ENCODE results near the gene SYT8. TPM values are rescaled to one million over a fixed set of nuclear protein-coding genes. Genes with fewer than 3 reads are reported as not detected.

Gene SYT8
- total RNA-seq, 1 donor from 2014 or later, result not detected

DNA sequence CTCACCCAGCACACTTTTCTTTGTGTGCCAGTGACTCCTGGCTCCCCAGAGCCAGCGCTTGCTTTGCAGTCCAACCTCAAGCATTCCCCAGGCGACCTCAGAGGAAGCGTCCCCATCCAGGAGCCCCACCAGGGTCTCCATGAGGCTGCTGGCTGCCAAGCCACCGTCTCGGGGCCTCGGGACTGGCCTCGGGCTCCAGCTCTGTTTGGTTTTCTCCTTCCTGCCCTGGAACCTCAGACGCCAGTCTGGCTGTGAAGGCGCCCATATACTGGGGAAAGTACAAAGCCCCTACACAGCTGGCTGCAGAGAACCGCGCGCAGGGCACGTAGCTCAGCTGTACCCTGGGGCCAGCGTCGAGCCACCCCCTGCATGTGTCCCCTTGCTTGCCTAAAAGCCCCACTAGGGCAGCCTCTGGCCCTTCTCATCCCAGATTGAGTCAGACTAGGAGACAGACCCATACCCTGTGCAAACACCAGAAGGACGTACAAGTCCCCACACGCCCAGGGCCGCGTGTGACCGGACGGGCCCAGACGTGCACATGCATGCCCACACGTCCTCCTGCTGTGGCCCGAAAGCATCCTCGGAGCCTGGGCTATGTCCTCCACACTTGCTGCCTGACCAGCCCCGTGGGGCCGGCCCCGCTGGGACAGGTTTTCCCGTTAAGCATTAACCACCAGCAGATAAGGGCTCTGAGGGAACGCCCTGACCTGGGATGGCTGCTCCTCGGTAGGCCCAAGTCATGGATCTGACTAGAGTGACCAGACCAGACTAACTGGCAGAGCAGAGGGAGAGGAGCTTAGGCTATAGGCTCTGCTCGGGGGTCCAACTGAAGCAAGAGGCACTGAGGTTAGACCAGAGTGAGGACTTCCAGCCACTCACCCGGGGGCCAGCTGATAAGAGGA is 4.2 kb upstream of the SYT8 start:
- intact Hi-C loops (cut with micrococcal nuclease), result no loop called here

DNA sequence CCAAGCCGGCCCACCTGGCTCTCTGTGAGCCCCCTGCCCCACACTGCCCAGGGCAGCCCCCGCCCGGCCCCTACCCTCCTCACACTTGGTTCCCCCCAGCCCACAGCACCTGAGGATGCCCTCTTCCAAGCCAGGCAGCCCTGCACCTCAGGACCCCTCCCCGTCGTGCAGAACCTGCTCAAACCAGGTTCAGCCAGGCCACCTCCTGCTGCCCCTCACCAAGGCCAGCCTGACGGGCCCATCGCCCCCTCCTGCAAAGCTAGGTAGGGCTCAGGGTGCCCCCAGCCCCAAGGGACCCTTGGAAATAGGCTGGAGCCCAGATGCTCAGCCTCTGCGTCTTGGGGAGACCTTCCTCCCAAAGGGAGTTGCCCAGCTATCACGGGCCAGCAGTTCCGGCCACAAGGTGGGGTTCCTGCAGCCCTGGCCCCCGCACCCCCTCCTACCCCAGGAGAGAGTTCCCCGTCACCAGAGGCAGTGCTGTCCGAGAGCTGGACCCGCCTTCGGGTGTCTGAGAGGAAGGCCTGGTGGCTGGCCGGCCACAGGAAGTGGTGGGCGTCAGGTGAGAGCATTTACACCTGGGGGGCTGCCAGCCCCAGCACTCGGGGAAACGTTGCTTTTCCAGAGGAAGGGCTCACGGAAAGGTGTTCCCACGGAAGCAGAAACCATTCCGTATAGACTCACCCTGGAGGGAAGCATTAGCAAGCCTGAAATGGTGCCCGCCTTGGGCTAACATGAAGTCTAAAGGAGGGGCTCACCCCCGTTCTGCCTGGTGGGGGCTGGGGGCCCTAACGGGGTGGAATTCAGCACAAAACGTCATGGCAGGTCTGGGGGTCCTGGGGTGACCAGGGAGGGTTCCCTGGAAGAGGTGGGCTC is 3.2 kb upstream of the SYT8 start:
- Mint-ChIP-seq H3K27ac (no peak overlapping the region), H3K4me1 (ENCODE audit: low read depth) (no peaks in the 10 kb centered on the region), H3K36me3 (ENCODE audit: low read depth) (no peaks in the 10 kb centered on the region), H3K9me3 (no peaks in the 10 kb centered on the region), H3K4me3 (no peak overlapping the region), H3K27me3 (ENCODE audit: insufficient read depth) (peaks cover 2% of the 10 kb centered on the region)
- intact Hi-C loops (cut with micrococcal nuclease), result loop anchor here (1.0 kb wide), 2 partner anchors 137 to 179 kb away; no protein-coding TSS in a partner anchor
- no peak for DNase-seq (ENCODE audit: low spot score)

More for the DNA sequence above, 4.2 kb upstream of the SYT8 start:
- no peaks in the 10 kb centered on the region for H3K36me3 Mint-ChIP-seq (ENCODE audit: low read depth)
- no peak overlapping the region for H3K27ac Mint-ChIP-seq
- no peak for DNase-seq (ENCODE audit: low spot score)
- peaks cover 2% of the 10 kb centered on the region for H3K27me3 Mint-ChIP-seq (ENCODE audit: insufficient read depth)
- H3K9me3 Mint-ChIP-seq, result no peaks in the 10 kb centered on the region
- H3K4me1 Mint-ChIP-seq (ENCODE audit: low read depth), result no peaks in the 10 kb centered on the region
- no peak overlapping the region for H3K4me3 Mint-ChIP-seq

DNA sequence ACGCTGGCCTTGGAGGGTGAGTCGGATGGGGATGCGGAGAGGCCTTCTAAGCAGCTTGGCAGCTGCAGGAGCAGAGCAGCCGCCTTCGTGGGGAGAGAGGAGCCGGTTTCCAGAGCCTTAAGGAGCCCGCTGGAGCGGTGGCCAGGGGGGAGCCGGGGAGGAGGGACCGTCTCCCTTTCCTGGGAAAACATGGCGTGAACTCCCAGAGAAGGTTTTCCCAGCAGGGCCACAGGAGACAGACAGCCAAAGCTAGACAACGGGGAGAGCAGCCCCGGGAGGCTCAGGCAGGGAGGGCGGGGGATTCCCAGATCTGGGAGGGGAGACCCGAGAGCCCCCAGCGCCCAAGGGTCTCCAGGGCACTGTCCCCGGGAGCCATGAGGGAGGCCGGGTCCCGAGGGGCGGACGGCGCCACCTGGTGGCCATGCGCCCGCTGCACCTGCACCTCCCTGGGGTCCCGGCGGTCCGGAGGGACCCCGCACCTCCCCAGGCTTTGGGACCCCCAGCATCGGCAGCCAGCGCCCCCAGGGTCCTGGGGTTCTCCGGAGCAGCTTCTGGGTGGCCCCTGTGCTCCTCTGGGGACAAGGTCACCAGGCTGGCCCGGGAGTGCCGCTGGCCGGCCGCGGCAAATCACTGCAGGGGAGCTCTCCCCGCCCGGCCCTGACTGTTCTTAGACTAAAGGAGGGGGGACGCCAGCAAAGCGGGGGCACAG is 2.4 kb upstream of the SYT8 start:
- intact Hi-C loops (cut with micrococcal nuclease), result loop anchor here (1.0 kb wide), 2 partner anchors 138 to 180 kb away; no protein-coding TSS in a partner anchor
- Mint-ChIP-seq H3K4me3 (no peak overlapping the region), H3K27me3 (ENCODE audit: insufficient read depth) (peaks cover 2% of the 10 kb centered on the region), H3K27ac (no peak overlapping the region), H3K36me3 (ENCODE audit: low read depth) (no peaks in the 10 kb centered on the region), H3K9me3 (no peaks in the 10 kb centered on the region), H3K4me1 (ENCODE audit: low read depth) (no peaks in the 10 kb centered on the region)
- peak; percentile 51 for DNase-seq (ENCODE audit: low spot score)

DNA sequence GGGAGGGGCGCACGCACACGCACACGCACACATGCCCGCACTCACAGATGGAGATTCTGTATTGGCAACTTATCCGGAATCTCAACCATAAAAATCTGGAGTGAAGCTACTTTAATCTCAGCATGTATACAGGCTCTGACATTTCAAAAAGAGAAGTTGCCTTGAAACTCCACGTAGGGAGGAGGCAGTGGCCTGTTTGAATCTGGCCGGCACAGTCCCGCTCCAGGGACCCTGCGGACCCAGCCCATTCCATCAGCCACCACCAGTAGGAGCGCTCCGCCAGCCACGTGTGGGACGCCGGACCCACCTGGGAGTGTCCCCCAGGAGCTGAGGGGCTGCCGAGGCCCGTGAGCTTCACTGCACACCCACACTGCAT is 1.9 kb upstream of the SYT8 start:
- no peaks in the 10 kb centered on the region for H3K36me3 Mint-ChIP-seq (ENCODE audit: low read depth)
- intact Hi-C loops (cut with micrococcal nuclease), result loop anchor here (1.0 kb wide), 2 partner anchors 139 to 181 kb away; no protein-coding TSS in a partner anchor
- DNase-seq (ENCODE audit: low spot score), result no peak
- H3K4me1 Mint-ChIP-seq (ENCODE audit: low read depth), result no peaks in the 10 kb centered on the region
- H3K9me3 Mint-ChIP-seq, result no peaks in the 10 kb centered on the region
- no peak overlapping the region for H3K4me3 Mint-ChIP-seq
- no peak overlapping the region for H3K27ac Mint-ChIP-seq
- peaks cover 2% of the 10 kb centered on the region for H3K27me3 Mint-ChIP-seq (ENCODE audit: insufficient read depth)

DNA sequence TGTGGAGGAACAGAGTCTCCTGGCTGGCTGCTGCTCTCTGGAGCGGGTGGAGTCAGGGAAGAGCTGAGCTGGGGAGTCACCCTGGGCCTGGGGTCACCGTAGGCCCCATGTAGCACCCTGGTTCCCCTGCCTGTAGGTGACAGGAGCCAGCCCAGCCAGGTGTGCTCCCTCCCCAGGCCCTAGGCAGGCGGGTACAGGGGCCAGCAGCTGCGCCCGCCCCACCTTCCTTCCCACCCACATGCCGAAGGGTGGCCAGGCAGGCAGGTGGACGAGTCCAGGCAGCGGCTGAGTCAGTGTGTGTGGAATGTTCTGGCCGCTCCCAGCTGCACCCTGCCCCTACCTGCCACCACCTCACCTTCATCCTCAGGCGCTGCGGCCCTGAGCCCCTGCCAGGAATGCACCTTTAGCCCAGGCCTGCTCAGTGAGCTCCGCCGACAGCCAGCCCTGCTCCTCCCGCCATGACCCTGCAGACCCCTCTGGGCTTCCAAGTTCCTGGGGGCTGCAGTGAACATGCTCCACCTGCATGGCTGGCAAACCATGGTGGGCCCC is 654 bp upstream of the SYT8 start:
- no peak overlapping the region for H3K27ac Mint-ChIP-seq
- no peaks in the 10 kb centered on the region for H3K36me3 Mint-ChIP-seq (ENCODE audit: low read depth)
- intact Hi-C loops (cut with micrococcal nuclease), result no loop called here
- no peak for DNase-seq (ENCODE audit: low spot score)
- H3K4me1 Mint-ChIP-seq (ENCODE audit: low read depth), result no peaks in the 10 kb centered on the region
- H3K4me3 Mint-ChIP-seq, result no peak overlapping the region
- H3K27me3 Mint-ChIP-seq (ENCODE audit: insufficient read depth), result peaks cover 2% of the 10 kb centered on the region
- no peaks in the 10 kb centered on the region for H3K9me3 Mint-ChIP-seq

DNA sequence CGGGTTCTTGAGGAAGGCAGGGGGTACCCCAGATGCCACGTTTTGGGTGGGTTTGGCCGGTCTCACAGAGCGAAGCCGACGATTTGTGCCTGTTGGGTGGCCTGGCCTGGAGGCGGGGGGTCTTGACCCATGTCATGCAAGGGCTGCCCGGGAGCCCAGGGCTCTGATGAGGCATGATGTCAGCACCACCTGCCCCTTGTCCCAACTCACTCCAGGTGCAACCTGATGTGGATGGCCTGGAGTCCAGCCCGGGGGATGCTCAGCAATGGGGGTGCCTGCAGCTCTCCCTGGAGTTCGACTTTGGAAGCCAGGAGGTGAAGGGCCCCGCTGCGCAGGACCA is 851 bp downstream of the SYT8 start:
- Mint-ChIP-seq H3K4me3 (no peak overlapping the region), H3K9me3 (no peaks in the 10 kb centered on the region), H3K27ac (no peak overlapping the region), H3K4me1 (ENCODE audit: low read depth) (no peaks in the 10 kb centered on the region), H3K36me3 (ENCODE audit: low read depth) (no peaks in the 10 kb centered on the region), H3K27me3 (ENCODE audit: insufficient read depth) (peaks cover 2% of the 10 kb centered on the region)
- intact Hi-C loops (cut with micrococcal nuclease), result no loop called here
- no peak for DNase-seq (ENCODE audit: low spot score)

DNA sequence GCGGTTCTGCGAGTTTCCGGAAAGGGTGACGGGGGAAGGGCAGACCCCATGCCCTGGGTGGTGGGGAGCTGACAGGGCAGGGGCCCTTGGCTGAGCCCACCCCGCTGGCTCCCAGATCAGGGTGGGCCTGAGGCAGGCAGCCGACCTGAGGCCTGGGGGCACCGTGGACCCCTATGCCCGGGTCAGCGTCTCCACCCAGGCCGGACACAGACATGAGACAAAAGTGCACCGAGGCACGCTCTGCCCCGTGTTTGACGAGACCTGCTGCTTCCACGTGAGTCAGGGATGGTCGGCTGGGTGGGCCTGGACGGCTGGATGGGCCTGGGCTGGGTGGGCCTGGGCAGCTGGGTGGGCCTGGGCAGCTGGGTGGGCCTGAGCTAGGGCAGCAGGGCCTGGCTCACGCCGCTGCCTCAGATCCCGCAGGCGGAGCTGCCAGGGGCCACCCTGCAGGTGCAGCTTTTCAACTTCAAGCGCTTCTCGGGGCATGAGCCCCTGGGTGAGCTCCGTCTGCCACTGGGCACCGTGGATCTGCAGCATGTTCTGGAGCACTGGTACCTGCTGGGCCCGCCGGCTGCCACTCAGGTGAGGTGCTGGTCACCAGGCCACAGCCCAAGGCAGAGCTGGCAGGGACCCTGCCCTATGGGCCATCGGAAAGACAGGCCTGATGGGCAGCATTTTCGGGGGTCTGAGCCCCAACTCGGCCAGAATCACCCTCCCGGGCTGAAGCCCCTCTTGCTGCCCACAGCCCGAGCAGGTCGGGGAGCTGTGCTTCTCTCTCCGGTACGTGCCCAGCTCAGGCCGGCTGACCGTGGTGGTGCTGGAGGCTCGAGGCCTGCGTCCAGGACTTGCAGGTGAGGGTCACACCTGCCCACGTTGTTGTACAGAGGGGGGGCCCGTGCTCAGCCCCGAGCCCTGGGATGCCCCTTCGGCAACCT is 1.5 kb downstream of the SYT8 start:
- H3K4me3 Mint-ChIP-seq, result no peak overlapping the region
- no peak for DNase-seq (ENCODE audit: low spot score)
- no peaks in the 10 kb centered on the region for H3K9me3 Mint-ChIP-seq
- H3K4me1 Mint-ChIP-seq (ENCODE audit: low read depth), result no peaks in the 10 kb centered on the region
- H3K27ac Mint-ChIP-seq, result no peak overlapping the region
- intact Hi-C loops (cut with micrococcal nuclease), result no loop called here
- peaks cover 2% of the 10 kb centered on the region for H3K27me3 Mint-ChIP-seq (ENCODE audit: insufficient read depth)
- H3K36me3 Mint-ChIP-seq (ENCODE audit: low read depth), result no peaks in the 10 kb centered on the region

DNA sequence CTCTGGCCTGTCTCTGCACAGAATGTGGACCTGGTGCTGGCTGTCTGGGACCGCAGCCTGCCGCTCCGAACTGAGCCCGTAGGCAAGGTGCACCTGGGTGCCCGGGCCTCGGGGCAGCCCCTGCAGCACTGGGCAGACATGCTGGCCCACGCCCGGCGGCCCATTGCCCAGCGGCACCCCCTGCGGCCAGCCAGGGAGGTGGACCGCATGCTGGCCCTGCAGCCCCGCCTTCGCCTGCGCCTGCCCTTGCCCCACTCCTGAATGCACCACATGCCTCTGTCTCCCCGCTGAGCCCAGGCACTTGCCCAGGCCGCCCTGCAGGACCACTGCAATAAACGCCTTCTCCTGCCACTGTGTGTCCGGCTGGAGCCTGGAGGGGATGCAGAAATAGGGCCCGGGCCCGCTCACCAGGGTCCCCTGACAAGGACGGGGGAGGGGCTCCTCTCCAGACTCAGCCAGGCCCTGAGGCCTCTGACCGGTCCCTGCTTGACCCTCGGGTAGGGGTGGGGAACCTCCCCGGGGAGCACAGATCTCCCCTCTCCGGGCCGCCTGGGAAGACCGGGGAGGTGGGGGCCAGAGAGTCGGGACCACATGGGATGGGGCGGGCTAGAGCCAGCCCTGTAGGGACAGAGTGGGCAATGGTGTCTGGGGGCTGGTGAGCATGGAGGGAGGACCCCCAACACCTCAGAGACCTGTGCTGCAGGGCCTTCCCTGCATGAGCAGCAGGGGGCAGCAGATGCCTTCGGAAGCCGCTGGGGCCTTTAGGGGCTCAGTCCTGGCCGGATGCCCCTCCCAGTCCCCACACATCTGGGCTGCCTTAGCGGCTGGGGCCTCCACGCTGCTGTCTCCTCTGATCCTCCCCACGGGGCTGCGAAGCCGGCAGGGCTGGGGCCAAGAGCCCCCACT is 2.6 kb downstream of the SYT8 start:
- Mint-ChIP-seq H3K4me1 (ENCODE audit: low read depth) (no peaks in the 10 kb centered on the region), H3K27me3 (ENCODE audit: insufficient read depth) (peaks cover 2% of the 10 kb centered on the region), H3K9me3 (no peaks in the 10 kb centered on the region), H3K27ac (no peak overlapping the region), H3K4me3 (no peak overlapping the region), H3K36me3 (ENCODE audit: low read depth) (no peaks in the 10 kb centered on the region)
- intact Hi-C loops (cut with micrococcal nuclease), result loop anchor here (1.0 to 2.0 kb wide), 5 partner anchors 15 to 314 kb away; partner anchors contain the start of gene LSP1
- peak; percentile 61 for DNase-seq (ENCODE audit: low spot score)

DNA sequence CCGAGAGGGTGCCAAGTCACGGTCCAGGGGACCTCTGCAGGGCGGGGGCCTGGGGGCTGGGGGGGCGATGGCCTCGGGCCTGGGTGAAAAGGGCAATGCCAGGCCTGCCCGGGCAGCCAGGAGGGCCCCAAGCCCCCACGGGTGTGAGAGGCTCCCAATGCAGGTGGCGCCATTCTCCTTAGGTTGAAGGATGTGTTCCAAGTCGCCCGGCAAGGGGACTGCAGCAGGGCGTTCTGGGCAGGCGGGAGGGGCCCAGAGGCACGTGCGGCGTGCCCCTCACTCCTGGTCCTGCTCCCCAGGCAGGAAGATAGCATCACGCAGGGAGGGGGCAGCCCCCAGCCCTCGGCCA is 3.3 kb downstream of the SYT8 start:
- DNase-seq (ENCODE audit: low spot score), result no peak
- intact Hi-C loops (cut with micrococcal nuclease), result loop anchor here (1.0 to 2.0 kb wide), 2 partner anchors 15 to 80 kb away; partner anchors contain the start of gene LSP1
- no peaks in the 10 kb centered on the region for H3K36me3 Mint-ChIP-seq (ENCODE audit: low read depth)
- H3K4me1 Mint-ChIP-seq (ENCODE audit: low read depth), result peaks cover under 1% of the 10 kb centered on the region
- H3K9me3 Mint-ChIP-seq, result no peaks in the 10 kb centered on the region
- H3K4me3 Mint-ChIP-seq, result no peak overlapping the region
- H3K27me3 Mint-ChIP-seq (ENCODE audit: insufficient read depth), result peaks cover 2% of the 10 kb centered on the region
- H3K27ac Mint-ChIP-seq, result no peak overlapping the region

DNA sequence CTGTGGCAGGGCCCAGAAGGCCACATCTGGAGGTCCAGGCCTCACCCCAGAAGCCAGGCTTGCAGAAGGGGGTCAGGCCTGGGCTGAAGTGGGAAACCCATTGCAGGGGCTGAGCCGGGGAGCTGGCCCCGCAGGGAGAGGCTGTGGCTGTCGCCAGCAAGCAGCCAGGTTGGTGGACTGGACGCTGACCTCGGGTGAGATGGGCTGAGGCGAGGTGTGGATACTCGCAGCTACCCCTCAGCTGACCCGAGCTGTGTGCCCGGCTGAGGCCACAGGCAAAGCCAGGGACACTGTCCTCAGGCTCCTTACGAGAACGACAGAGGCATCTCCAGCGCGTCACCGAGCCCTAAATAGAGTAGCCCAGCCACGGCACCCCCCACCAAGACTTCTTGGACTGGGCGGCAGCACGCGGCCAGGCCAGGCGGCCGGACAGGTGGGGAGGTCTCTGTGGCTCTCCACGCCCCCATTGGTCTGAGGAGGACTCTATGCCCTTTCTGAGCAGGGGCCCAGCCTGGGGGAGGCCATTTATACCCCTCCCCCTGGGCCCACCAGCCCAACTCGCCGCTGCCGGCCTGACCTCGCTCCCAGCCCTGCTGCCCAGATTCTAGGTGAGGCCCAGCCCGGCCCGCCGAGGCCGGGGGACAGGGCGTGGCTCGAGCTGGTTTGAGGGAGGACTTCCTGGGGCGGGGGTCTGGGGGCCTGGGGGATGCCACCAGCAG is 3.8 kb downstream of the SYT8 start, which contains the start of gene TNNI2:
Gene TNNI2, plus strand, starts transcription at position 556 of the 719 bp plus-strand sequence. CDS start 716 bp downstream, outside the sequence.
- no peak within 1 kb of the TSS for H3K27ac Mint-ChIP-seq
- H3K9me3 Mint-ChIP-seq, result no peaks in the 10 kb centered on the region
- no peak for DNase-seq (ENCODE audit: low spot score)
- H3K4me1 Mint-ChIP-seq (ENCODE audit: low read depth), result peaks cover 5% of the 10 kb centered on the region
- intact Hi-C loops (cut with micrococcal nuclease), result loop anchor here (1.0 to 2.0 kb wide), 2 partner anchors 14 to 80 kb away; partner anchors contain the start of gene LSP1
- H3K36me3 Mint-ChIP-seq (ENCODE audit: low read depth), result no peaks in the 10 kb centered on the region
- peaks cover 2% of the 10 kb centered on the region for H3K27me3 Mint-ChIP-seq (ENCODE audit: insufficient read depth)
- H3K4me3 Mint-ChIP-seq, result no peak within 1 kb of the TSS
